ENCODE data around the gene CCDC91. TPM values are rescaled to one million over a fixed set of nuclear protein-coding genes. Genes with fewer than 3 reads are reported as not detected.
"Not testable (repeated sequence)": the region's sequence is repeated elsewhere in the genome, so short reads cannot be mapped to it uniquely, and the experiment has no call there.

CCDC91 gene
- total RNA-seq, 1 donor from 2014 or later = 48.5 TPM

- DNase-seq (ENCODE audit: low spot score) = no peak
- intact Hi-C loops (cut with DNase I) = no loop called here
Observed at GRCh38 chr12:28415755-28416154, 225.5 kb downstream of the CCDC91 start.

DNA sequence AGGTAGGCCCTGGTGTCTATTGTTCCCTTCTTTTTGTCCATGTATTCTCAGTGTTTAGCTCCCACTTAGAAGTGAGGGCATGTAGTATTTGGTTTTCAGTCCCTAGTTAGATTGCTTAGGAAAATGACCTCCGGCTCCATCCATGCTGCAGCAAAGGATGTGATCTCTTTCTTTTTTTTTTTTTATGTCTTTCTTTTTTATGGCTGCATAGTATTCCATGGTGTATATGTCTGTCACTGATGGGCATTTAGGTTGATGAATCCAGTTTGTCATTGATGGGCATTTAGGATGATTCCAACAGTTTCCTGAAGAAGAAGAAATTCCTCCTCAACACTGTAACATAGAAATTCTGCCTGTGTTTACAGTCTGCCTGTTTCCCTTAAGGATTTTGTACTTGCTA, 231.1 kb downstream of the CCDC91 start:
- intact Hi-C loops (cut with DNase I) = no loop called here
- no peak for DNase-seq (ENCODE audit: low spot score)

DNA sequence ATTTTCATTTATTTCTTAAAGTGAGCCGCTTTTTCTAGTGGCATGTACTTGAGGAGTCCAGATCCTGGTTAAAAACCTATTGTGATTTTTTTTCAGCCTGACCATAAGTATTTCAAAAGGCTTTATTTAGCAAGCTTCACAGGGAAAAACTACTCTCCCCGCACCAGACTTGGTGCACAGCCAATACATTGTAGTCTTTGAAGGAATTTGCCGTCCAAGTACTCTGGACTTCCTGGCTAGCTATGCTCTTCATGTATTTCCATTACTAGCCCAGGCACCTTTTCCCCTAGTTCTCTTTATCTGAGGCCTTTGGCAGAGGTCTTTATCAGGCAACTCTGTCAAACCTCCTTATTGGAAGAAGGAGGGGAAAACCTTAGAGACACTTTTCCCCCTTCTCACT, 234.7 kb downstream of the CCDC91 start:
- DNase-seq (ENCODE audit: low spot score) = no peak
- intact Hi-C loops (cut with DNase I) = no loop called here

- intact Hi-C loops (cut with DNase I) = no loop called here
- DNase-seq (ENCODE audit: low spot score) = no peak
Observed at GRCh38 chr12:28425526-28425925, 235.3 kb downstream of the CCDC91 start.

DNA sequence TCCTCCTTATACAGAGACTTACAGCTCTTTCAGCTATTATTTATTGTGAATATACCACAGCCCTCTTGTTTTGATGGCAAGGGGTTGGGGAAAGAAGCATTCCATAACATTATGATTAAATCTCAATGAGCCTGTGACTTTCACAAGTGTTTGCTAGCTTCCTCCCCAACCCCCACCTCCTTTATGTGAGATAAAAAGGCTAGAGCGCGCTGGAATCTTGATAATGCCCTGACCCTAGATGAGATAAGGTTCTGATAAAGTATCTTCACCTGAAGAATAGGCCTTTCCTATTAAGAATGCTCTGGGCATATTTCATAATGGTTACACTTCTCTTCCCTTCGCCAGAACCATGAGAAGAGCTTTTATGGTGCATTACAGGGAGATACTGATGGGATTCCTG, 236.8 kb downstream of the CCDC91 start:
- DNase-seq (ENCODE audit: low spot score) = no peak
- intact Hi-C loops (cut with DNase I) = no loop called here

- no peak for DNase-seq (ENCODE audit: low spot score)
- intact Hi-C loops (cut with DNase I) = no loop called here
Observed at GRCh38 chr12:28440081-28440608, 249.9 kb downstream of the CCDC91 start.

GRCh38 chr12:28442101-28442500, 251.8 kb downstream of the CCDC91 start:
- no peak for DNase-seq (ENCODE audit: low spot score)
- intact Hi-C loops (cut with DNase I) = no loop called here

DNA sequence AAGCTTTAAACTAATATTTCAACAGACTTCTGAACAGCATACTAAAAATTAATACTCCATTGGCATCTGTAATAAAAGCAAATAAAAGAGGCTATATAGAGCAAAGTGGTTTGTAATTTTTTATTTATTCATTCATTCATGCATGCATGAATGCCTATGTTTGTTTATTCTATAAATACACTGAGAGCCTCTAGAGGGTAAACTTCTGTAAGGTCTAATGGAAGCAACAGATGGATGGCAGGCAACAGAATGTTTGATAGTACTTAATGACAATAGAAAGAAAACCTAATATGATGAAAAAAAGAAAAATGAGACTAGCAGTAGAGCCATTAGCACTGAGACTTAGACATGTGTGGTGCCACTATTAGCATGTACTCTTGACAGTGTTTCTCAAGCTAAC, 253.1 kb downstream of the CCDC91 start:
- intact Hi-C loops (cut with DNase I) = no loop called here

DNA sequence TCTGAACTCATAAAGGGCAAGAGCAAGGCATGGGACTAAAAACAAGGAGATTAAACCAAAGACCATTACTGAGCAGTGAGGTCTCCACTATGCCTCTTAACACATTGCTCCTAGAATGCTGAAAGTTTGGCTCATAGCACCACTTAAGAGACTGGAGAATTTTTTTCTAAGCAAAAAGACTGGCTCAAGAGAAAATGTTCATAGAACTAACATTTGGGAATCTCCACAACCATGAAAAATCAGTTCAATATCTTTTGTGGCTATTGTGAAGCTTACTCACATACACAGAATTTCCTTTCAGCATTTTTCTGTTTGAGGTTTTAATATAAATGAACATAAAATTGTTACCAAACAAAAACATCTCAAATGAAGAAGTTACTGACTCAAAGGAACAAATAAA, 255.8 kb downstream of the CCDC91 start:
- DNase-seq (ENCODE audit: low spot score) = no peak
- intact Hi-C loops (cut with DNase I) = no loop called here

More for the DNA sequence above, 253.1 kb downstream of the CCDC91 start:
- no peak for DNase-seq (ENCODE audit: low spot score)

DNA sequence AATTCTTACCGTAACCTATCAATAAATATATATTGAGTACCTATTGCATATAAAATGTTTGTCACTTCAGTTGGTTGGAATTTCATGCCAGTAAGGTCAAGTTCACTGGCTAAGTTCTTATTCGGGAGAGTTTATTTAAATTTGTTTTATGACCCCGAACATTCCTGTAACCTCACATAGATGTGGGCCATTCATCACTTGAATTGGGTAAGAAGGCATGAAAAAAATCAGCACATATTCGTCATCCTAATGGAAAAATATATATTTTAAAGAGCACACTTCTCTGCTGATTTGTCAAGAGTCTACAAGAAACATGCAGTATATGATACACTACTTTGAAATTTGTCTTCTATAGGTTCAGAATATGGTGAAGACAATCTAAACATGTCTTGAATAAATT, 263.4 kb downstream of the CCDC91 start:
- DNase-seq (ENCODE audit: low spot score) = no peak
- intact Hi-C loops (cut with DNase I) = no loop called here

GRCh38 chr12:28456934-28457710, 266.9 kb downstream of the CCDC91 start:
- no peak for DNase-seq (ENCODE audit: low spot score)
- intact Hi-C loops (cut with DNase I) = no loop called here

DNA sequence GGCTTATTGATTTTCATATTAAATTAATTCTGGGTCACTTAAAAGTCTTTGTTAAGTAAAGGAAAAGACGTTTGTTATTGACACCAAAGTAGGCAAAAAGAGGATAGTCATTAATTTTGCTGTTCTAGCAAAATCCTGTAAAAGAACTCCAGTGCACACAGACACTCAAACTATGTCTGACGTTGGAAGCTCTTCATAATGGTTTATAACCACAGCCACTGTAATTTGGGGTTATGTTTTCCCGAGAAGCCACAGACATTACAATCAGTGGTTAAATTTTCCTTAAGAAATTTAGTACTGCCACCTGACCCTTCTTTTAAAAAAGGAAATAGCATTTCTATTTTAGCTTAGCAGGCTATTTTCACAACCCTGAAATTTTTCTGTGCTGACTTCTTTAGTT, 267.5 kb downstream of the CCDC91 start:
- intact Hi-C loops (cut with DNase I) = no loop called here
- no peak for DNase-seq (ENCODE audit: low spot score)

DNA sequence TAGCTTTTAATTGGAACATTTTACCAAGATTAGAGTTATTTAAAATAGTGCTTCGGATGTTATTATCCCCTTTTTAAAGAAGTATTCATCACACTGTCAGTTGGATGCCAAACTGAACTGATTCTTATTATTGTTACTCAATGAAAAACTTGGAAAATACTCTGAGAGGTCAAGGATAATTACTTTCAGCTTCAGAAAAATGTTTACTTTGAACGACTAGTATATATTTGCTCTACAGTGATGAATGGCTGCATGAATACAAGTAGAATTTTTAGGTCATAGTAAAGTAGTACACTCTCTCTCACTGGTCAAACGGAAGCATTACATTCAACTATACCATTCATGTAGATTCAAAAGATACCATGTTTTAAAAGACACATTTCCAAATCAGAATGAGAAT, 269.2 kb downstream of the CCDC91 start:
- intact Hi-C loops (cut with DNase I) = no loop called here
- no peak for DNase-seq (ENCODE audit: low spot score)

GRCh38 chr12:28460420-28461130, 270.3 kb downstream of the CCDC91 start:
- no peak for DNase-seq (ENCODE audit: low spot score)
- intact Hi-C loops (cut with DNase I) = no loop called here

DNA sequence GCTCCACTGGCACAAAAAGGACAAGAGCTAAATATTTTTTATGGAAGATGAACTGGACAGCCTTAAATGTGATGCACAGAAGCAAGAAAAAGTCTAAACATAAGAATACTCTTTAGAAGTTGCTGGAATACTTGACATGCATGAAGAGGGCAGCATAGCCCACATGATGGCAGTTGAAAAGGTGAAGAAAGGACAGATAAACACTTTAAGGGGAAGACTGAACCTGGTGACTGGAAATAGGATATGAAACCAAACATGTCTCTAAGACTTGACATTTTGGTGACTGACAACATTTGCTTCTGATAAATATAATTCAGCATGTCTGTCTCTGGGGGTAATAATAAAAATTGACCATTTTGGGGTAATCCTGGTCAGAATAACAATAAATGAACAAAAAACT, 273.1 kb downstream of the CCDC91 start:
- no peak for DNase-seq (ENCODE audit: low spot score)
- intact Hi-C loops (cut with DNase I) = no loop called here

GRCh38 chr12:28471762-28472161, 281.5 kb downstream of the CCDC91 start:
- DNase-seq (ENCODE audit: low spot score); intact Hi-C loops (cut with DNase I): not testable (repeated sequence)

- intact Hi-C loops (cut with DNase I); DNase-seq (ENCODE audit: low spot score): not testable (repeated sequence)
Observed at GRCh38 chr12:28476206-28476605, 285.9 kb downstream of the CCDC91 start.

GRCh38 chr12:28479097-28479496, 288.8 kb downstream of the CCDC91 start:
- DNase-seq (ENCODE audit: low spot score); intact Hi-C loops (cut with DNase I): not testable (repeated sequence)

GRCh38 chr12:28479683-28480082, 289.4 kb downstream of the CCDC91 start:
- DNase-seq (ENCODE audit: low spot score) = no peak
- intact Hi-C loops (cut with DNase I) = no loop called here

GRCh38 chr12:28484156-28484555, 293.9 kb downstream of the CCDC91 start:
- no peak for DNase-seq (ENCODE audit: low spot score)
- intact Hi-C loops (cut with DNase I) = no loop called here

DNA sequence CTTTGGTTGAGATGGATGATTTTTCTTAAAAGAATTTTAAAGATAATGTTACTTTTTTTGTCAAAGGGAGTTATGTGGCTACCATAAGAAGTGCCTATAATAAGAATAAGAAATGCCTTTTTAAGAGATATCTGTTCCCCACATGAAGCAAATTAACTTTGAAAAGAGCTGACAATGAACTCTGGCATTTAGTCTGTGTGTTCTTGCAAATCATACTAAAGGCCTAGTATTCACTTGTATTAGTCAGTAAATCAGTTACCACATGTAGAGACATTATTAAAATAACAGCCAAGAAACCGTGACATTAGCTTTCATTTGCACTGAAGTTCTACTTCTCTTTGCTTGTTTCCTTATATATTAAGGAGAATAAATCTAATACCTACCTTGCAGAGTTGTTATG, 296.3 kb downstream of the CCDC91 start:
- intact Hi-C loops (cut with DNase I) = no loop called here
- no peak for DNase-seq (ENCODE audit: low spot score)
